HepG2 (cell line): Measurements from ENCODE around the gene GJE1. TPM values are rescaled to one million over a fixed set of nuclear protein-coding genes. Genes with fewer than 3 reads are reported as not detected.

Experiments
- DNMT1 ChIP-seq: sonication (generic); formaldehyde crosslinking; IDR thresholded peaks from 2 replicates; pipeline ENCODE4 v1.5.1; 2020; ENCODE audit warnings: mild to moderate bottlenecking, missing genetic modification reagents
- ELF3 ChIP-seq: IDR thresholded peaks from 2 replicates; pipeline ENCODE4 v1.6.1; 2016; ENCODE audit warnings: missing genetic modification reagents, missing compliant biosample characterization
- ZNF484 ChIP-seq: sonication (generic); formaldehyde crosslinking; IDR thresholded peaks from 2 replicates; pipeline ENCODE4 v1.5.1; 2020; ENCODE audit warnings: mild to moderate bottlenecking, low read depth, missing genetic modification reagents, borderline replicate concordance
- polyA plus RNA-seq, 8 experiments: library from polyadenylated mRNA; depleted of rRNA in 3 of 8; stranded (reverse) in 7 of 8; unstranded in 1 of 8; fragments of >200 nt; fragmentation: Illumina TruSeq in 4 of 8; extraction: Trizol in 4 of 8; gene quantifications; 2 replicates each; pipeline versions ENCODE4 v1.2.1 to v1.2.3, GENCODE V29; 2011 to 2016; ENCODE audit warnings: low read depth in 4 of 8, missing spikeins in 1 of 8, mixed read lengths in 1 of 8; ENCODE audit not compliant: insufficient read depth in 1 of 8
- total RNA-seq, 5 experiments: library from RNA; depleted of rRNA; stranded (reverse); fragments of >200 nt; fragmentation: Illumina TruSeq; extraction: Trizol; gene quantifications; 2 replicates each; pipeline ENCODE4 v1.2.3, GENCODE V29; 2016; ENCODE audit warnings: low read depth in 1 of 5
- TF ChIP-seq, protein P1 (sequence below): sonication (generic); formaldehyde crosslinking; IDR thresholded peaks from 2 replicates; pipeline ENCODE4 v1.4.0; 2020; ENCODE audit warnings: missing genetic modification reagents
- TF ChIP-seq, protein P2 (sequence below): sonication (generic); formaldehyde crosslinking; IDR thresholded peaks from 2 replicates; pipeline ENCODE4 v1.4.0; 2020; ENCODE audit warnings: mild to moderate bottlenecking, missing genetic modification reagents
- TF ChIP-seq, protein P3 (sequence below): sonication (generic); formaldehyde crosslinking; conservative IDR thresholded peaks from 2 replicates; pipeline ENCODE4 v1.8.0; 2022; ENCODE audit warnings: low read depth, missing genetic modification reagents

The GJE1 gene
- total and polyA plus RNA-seq, 2 of the 13 experiments (the other 11 are each of a cell fraction or from before 2014, with no cell fraction given) = not detected

DNA sequence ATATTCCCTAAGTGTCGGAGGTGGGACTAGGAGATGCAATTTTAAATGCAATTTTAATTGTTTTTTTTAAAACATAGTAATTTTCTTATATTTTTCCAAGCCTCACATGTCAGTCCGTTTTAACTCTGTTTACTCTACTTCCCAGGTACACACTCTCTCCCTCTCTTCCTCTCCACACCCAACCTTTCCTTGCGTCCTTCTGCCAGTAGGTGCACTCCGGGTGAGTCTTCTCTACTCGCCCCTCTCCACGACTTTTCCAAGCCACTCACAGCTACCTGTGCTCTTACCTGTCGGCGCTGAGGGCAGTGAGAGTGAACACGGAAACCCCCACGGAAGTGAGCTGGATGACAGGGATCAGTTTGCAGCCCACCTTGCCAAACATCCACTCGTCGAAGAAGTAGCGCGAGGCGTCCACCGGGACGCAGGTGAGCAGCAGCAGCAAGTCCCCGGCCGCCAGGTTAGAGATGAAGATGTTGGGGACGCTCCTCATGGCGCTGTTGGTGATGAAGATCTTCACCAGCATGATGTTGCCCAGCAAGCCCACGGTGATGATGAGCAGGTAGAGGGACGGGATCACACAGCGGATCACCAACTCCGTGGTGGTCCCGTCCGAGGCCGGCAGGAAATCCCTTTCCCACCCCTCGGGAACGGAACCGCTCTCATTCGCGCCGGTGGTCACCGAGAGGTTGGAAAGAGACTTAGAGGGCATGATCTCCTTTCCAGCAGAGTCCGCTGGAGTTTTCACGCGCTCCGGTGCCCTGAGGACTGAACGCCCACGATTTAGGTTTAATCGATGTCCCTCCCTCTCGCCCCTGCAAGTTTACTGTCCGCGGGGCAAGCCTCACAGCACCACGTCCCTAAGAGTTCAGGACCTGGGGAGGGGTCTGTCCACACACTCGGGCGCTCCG lies 44.5 kb upstream of the GJE1 start (continued):
- TF ChIP-seq, protein P1, sequence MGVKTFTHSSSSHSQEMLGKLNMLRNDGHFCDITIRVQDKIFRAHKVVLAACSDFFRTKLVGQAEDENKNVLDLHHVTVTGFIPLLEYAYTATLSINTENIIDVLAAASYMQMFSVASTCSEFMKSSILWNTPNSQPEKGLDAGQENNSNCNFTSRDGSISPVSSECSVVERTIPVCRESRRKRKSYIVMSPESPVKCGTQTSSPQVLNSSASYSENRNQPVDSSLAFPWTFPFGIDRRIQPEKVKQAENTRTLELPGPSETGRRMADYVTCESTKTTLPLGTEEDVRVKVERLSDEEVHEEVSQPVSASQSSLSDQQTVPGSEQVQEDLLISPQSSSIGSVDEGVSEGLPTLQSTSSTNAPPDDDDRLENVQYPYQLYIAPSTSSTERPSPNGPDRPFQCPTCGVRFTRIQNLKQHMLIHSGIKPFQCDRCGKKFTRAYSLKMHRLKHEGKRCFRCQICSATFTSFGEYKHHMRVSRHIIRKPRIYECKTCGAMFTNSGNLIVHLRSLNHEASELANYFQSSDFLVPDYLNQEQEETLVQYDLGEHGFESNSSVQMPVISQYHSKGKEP = no peak
- TF ChIP-seq ZNF484 (CRISPR knock-in tag) (no peak), ELF3 (no peak), DNMT1 (CRISPR knock-in tag) (no peak)
- TF ChIP-seq, protein P2, sequence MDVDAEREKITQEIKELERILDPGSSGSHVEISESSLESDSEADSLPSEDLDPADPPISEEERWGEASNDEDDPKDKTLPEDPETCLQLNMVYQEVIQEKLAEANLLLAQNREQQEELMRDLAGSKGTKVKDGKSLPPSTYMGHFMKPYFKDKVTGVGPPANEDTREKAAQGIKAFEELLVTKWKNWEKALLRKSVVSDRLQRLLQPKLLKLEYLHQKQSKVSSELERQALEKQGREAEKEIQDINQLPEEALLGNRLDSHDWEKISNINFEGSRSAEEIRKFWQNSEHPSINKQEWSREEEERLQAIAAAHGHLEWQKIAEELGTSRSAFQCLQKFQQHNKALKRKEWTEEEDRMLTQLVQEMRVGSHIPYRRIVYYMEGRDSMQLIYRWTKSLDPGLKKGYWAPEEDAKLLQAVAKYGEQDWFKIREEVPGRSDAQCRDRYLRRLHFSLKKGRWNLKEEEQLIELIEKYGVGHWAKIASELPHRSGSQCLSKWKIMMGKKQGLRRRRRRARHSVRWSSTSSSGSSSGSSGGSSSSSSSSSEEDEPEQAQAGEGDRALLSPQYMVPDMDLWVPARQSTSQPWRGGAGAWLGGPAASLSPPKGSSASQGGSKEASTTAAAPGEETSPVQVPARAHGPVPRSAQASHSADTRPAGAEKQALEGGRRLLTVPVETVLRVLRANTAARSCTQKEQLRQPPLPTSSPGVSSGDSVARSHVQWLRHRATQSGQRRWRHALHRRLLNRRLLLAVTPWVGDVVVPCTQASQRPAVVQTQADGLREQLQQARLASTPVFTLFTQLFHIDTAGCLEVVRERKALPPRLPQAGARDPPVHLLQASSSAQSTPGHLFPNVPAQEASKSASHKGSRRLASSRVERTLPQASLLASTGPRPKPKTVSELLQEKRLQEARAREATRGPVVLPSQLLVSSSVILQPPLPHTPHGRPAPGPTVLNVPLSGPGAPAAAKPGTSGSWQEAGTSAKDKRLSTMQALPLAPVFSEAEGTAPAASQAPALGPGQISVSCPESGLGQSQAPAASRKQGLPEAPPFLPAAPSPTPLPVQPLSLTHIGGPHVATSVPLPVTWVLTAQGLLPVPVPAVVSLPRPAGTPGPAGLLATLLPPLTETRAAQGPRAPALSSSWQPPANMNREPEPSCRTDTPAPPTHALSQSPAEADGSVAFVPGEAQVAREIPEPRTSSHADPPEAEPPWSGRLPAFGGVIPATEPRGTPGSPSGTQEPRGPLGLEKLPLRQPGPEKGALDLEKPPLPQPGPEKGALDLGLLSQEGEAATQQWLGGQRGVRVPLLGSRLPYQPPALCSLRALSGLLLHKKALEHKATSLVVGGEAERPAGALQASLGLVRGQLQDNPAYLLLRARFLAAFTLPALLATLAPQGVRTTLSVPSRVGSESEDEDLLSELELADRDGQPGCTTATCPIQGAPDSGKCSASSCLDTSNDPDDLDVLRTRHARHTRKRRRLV = no peak
- TF ChIP-seq, protein P3, sequence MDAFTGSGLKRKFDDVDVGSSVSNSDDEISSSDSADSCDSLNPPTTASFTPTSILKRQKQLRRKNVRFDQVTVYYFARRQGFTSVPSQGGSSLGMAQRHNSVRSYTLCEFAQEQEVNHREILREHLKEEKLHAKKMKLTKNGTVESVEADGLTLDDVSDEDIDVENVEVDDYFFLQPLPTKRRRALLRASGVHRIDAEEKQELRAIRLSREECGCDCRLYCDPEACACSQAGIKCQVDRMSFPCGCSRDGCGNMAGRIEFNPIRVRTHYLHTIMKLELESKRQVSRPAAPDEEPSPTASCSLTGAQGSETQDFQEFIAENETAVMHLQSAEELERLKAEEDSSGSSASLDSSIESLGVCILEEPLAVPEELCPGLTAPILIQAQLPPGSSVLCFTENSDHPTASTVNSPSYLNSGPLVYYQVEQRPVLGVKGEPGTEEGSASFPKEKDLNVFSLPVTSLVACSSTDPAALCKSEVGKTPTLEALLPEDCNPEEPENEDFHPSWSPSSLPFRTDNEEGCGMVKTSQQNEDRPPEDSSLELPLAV = no peak
